Left colon (tissue), 2 donors: ENCODE results near the gene RCL1. TPM values are rescaled to one million over a fixed set of nuclear protein-coding genes. Genes with fewer than 3 reads are reported as not detected.
A peak's percentile ranks its signal among the peaks of the same experiment; 100 is the strongest.

Experiments used
- ATAC-seq: fragments of 200-7000 bp; cut with Tn5 transposase; one replicate; pipeline ENCODE4 v1.9.1; 2020; ENCODE audit warnings: mild to moderate bottlenecking, moderate library complexity
- DNase-seq, 2 donors: peaks; one replicate each; pipeline ENCODE4 v3.0.0-alpha.2; 2020
- intact Hi-C, 2 donors: fragments of 100-400 bp; cut with DNase I in 1 of 2; cut with micrococcal nuclease in 1 of 2; formaldehyde crosslinking; loops; one replicate each; pipeline versions ENCODE4 v1.11.2 to v1.14.0; 2022; cut with DNase I, micrococcal nuclease
- total RNA-seq, 2 donors: library from RNA; stranded (reverse); fragmentation: NEBNext Ultra II Directional; extraction: Animal tissue kit (Norgen Biotek cat#: 25700); gene quantifications; one replicate each; pipeline ENCODE4 v1.2.1, GENCODE V29; 2021
- donor health status: DM: no; HTN: no; CAD: no.
- donor health status: DM: yes; HTN: yes; CAD: no.

Gene RCL1
- total RNA-seq, 2 donors from 2014 or later = 9.3 to 10.6 TPM

GRCh38 chr9:4803670-4804530 is 11.2 kb downstream of the RCL1 start:
- ATAC-seq = no peak
- intact Hi-C loops = no loop called here
- no peak for DNase-seq

- ATAC-seq (no peak), DNase-seq (no peak)
- intact Hi-C loops = no loop called here
Measured at GRCh38 chr9:4804531-4805016, 11.8 kb downstream of the RCL1 start.

GRCh38 chr9:4805191-4805918 is 12.6 kb downstream of the RCL1 start:
- ATAC-seq (no peak), DNase-seq (no peak)
- intact Hi-C loops = no loop called here

- DNase-seq (no peak), ATAC-seq (peak; percentile 83)
- intact Hi-C loops = no loop called here
Measured at GRCh38 chr9:4810565-4810964, 17.8 kb downstream of the RCL1 start.

- no peak for DNase-seq
- no peak for ATAC-seq
- intact Hi-C loops = no loop called here
Measured at GRCh38 chr9:4811824-4812223, 19.1 kb downstream of the RCL1 start.

- intact Hi-C loops = no loop called here
- no peak for ATAC-seq
- no peak for DNase-seq
Measured at GRCh38 chr9:4812858-4813257, 20.1 kb downstream of the RCL1 start.

GRCh38 chr9:4814913-4815312 is 22.2 kb downstream of the RCL1 start:
- ATAC-seq = peak; percentile 64
- intact Hi-C loops = no loop called here

GRCh38 chr9:4815381-4815956 is 22.7 kb downstream of the RCL1 start:
- no peak for DNase-seq
- ATAC-seq = no peak
- intact Hi-C loops = no loop called here

More at GRCh38 chr9:4814913-4815312, 22.2 kb downstream of the RCL1 start:
- DNase-seq = no peak

GRCh38 chr9:4820168-4820567 is 27.4 kb downstream of the RCL1 start:
- DNase-seq (peak in 1 of 2 donors; percentile 21), ATAC-seq (peak; percentile 82)
- intact Hi-C loops = no loop called here

- no peak for ATAC-seq
- no peak for DNase-seq
- intact Hi-C loops = no loop called here
Measured at GRCh38 chr9:4821133-4821532, 28.4 kb downstream of the RCL1 start.

- ATAC-seq (peak; percentile 54), DNase-seq (no peak)
- intact Hi-C loops = no loop called here
Measured at GRCh38 chr9:4822057-4822456, 29.3 kb downstream of the RCL1 start.

- DNase-seq = no peak
- no peak for ATAC-seq
- intact Hi-C loops = no loop called here
Measured at GRCh38 chr9:4826417-4827166, 33.8 kb downstream of the RCL1 start.

GRCh38 chr9:4827224-4827623 is 34.5 kb downstream of the RCL1 start:
- intact Hi-C loops = no loop called here
- ATAC-seq (no peak), DNase-seq (no peak)

GRCh38 chr9:4828761-4829160 is 36.0 kb downstream of the RCL1 start:
- DNase-seq = no peak
- no peak for ATAC-seq
- intact Hi-C loops = no loop called here

GRCh38 chr9:4829969-4830368 is 37.2 kb downstream of the RCL1 start:
- ATAC-seq = no peak

GRCh38 chr9:4830699-4831098 is 38.0 kb downstream of the RCL1 start:
- DNase-seq (no peak), ATAC-seq (no peak)
- intact Hi-C loops = no loop called here

More at GRCh38 chr9:4829969-4830368, 37.2 kb downstream of the RCL1 start:
- intact Hi-C loops = no loop called here
- DNase-seq = no peak

- ATAC-seq = no peak
- DNase-seq = no peak
- intact Hi-C loops = no loop called here
Measured at GRCh38 chr9:4831119-4831518, 38.4 kb downstream of the RCL1 start.

- no peak for ATAC-seq
- DNase-seq = no peak
- intact Hi-C loops = no loop called here
Measured at GRCh38 chr9:4831944-4832343, 39.2 kb downstream of the RCL1 start.
